ENCODE data around the gene PRR11.

The PRR11 gene

DNA sequence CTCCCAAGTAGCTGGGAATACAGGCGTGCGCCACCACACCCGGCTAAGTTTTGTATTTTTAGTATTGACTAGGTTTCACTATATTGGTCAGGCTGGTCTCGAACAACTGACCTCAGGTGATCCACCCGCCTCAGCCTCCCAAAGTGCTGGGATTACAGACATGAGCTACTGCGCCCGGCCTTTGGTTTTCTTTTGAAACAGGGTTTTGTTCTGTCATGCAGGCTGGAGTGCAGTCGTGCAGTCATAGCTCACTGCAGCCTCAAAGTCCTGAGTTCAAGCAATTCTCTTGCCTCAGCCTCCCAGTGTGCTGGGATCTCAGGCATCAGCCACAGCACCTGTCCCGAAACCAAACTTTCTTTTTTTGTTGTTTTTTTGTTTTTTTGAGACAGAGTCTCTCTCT lies 25.1 kb downstream of the PRR11 start:
- no peak for DNase-seq (ENCODE audit: low spot score)
- Histone ChIP-seq H3K9me3 (ENCODE audit: severe bottlenecking) (no peaks in the 10 kb centered on the region), H3K4me1 (ENCODE audit: insufficient read depth, poor library complexity, severe bottlenecking) (no peaks in the 10 kb centered on the region), H3K4me3 (ENCODE audit: severe bottlenecking) (no peak overlapping the region), H3K27ac (ENCODE audit: poor library complexity, severe bottlenecking) (no peak overlapping the region), H3K27me3 (ENCODE audit: insufficient read depth, poor library complexity, severe bottlenecking) (no peaks in the 10 kb centered on the region), H3K36me3 (ENCODE audit: low read depth) (peaks cover 22% of the 10 kb centered on the region)
- no peak for ATAC-seq (ENCODE audit: low read depth)
- TF ChIP-seq, protein P1, sequence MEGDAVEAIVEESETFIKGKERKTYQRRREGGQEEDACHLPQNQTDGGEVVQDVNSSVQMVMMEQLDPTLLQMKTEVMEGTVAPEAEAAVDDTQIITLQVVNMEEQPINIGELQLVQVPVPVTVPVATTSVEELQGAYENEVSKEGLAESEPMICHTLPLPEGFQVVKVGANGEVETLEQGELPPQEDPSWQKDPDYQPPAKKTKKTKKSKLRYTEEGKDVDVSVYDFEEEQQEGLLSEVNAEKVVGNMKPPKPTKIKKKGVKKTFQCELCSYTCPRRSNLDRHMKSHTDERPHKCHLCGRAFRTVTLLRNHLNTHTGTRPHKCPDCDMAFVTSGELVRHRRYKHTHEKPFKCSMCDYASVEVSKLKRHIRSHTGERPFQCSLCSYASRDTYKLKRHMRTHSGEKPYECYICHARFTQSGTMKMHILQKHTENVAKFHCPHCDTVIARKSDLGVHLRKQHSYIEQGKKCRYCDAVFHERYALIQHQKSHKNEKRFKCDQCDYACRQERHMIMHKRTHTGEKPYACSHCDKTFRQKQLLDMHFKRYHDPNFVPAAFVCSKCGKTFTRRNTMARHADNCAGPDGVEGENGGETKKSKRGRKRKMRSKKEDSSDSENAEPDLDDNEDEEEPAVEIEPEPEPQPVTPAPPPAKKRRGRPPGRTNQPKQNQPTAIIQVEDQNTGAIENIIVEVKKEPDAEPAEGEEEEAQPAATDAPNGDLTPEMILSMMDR (IDR thresholded peaks at IDR 0.05; ENCODE audit: poor library complexity, severe bottlenecking) = no peak

DNA sequence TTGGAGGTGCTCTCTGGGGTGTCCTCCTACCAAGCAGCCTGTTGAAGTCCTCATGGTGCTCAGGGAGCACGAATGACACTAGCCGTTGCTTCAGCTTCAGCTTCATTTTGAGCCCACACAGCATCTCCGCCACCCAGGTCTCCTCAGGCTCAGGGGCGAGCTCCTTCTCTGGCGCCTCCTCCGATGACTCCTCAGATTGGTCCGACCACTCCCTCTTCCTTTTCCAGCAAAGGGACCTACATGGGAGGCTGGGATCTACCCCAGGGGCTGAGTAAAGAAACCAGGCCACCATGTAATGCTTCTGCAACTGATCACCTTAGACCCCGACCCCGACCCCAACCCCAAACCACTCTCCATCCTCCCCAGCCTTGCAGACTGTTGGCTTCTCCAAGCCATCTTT lies 25.9 kb downstream of the PRR11 start:
- Histone ChIP-seq H3K27me3 (ENCODE audit: insufficient read depth, poor library complexity, severe bottlenecking) (no peaks in the 10 kb centered on the region), H3K4me1 (ENCODE audit: insufficient read depth, poor library complexity, severe bottlenecking) (no peaks in the 10 kb centered on the region), H3K27ac (ENCODE audit: poor library complexity, severe bottlenecking) (no peak overlapping the region), H3K9me3 (ENCODE audit: severe bottlenecking) (no peaks in the 10 kb centered on the region), H3K36me3 (ENCODE audit: low read depth) (peaks cover 30% of the 10 kb centered on the region), H3K4me3 (ENCODE audit: severe bottlenecking) (no peak overlapping the region)
- no peak for DNase-seq (ENCODE audit: low spot score)
- ATAC-seq (ENCODE audit: low read depth) = no peak
- TF ChIP-seq, protein P1 (IDR thresholded peaks at IDR 0.05; ENCODE audit: poor library complexity, severe bottlenecking) = no peak

DNA sequence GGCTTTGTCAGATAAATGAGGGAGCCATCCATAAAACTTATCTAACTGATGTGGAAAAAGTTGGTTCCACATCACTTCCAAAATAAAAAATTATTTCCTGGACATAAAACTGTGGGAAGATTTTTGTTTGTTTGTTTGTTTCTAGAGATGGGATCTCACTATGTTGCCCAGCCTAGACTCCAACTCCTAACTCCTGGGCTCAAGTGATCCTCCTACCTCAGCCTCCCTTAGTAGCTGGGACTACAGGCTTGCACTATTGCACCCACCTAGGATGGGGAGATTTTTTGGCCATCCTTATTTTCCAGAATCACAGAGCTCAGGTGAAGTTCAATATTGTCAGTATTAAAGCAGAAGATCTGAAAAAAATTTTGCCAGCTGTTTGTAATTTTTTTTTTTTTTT lies 30.5 kb downstream of the PRR11 start:
- Histone ChIP-seq H3K36me3 (ENCODE audit: low read depth) (peaks cover 67% of the 10 kb centered on the region), H3K27ac (ENCODE audit: poor library complexity, severe bottlenecking) (no peak overlapping the region), H3K4me1 (ENCODE audit: insufficient read depth, poor library complexity, severe bottlenecking) (no peaks in the 10 kb centered on the region), H3K9me3 (ENCODE audit: severe bottlenecking) (no peaks in the 10 kb centered on the region), H3K27me3 (ENCODE audit: insufficient read depth, poor library complexity, severe bottlenecking) (no peaks in the 10 kb centered on the region), H3K4me3 (ENCODE audit: severe bottlenecking) (no peak overlapping the region)
- DNase-seq (ENCODE audit: low spot score) (no peak), ATAC-seq (ENCODE audit: low read depth) (no peak)
- TF ChIP-seq, protein P1 (IDR thresholded peaks at IDR 0.05; ENCODE audit: poor library complexity, severe bottlenecking) = no peak

DNA sequence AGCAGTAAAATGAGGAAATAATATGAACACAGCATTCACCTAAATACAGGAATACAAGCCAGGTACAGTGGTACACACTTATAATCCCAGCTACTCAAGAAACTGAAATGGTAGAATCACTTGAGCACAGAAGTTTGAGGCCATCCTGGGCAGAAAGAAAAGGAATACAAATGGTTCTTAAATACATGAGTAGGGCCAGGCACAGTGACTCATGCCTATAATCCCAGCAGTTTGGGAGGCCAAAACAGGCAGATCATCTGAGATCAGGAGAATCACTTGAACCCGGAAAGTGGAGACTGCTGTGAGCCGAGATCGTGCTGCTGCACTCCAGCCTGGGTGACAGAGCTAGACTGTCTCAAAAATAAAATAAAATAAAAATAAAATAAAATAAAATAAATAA lies 31.3 kb downstream of the PRR11 start:
- H3K4me1 ChIP-seq (ENCODE audit: insufficient read depth, poor library complexity, severe bottlenecking) = no peaks in the 10 kb centered on the region
- TF ChIP-seq, protein P1 (IDR thresholded peaks at IDR 0.05; ENCODE audit: poor library complexity, severe bottlenecking) = no peak
- no peak overlapping the region for H3K27ac ChIP-seq (ENCODE audit: poor library complexity, severe bottlenecking)
- ATAC-seq (ENCODE audit: low read depth) = no peak
- no peak overlapping the region for H3K4me3 ChIP-seq (ENCODE audit: severe bottlenecking)
- no peak for DNase-seq (ENCODE audit: low spot score)
- no peaks in the 10 kb centered on the region for H3K27me3 ChIP-seq (ENCODE audit: insufficient read depth, poor library complexity, severe bottlenecking)
- no peaks in the 10 kb centered on the region for H3K9me3 ChIP-seq (ENCODE audit: severe bottlenecking)
- peaks cover 68% of the 10 kb centered on the region for H3K36me3 ChIP-seq (ENCODE audit: low read depth)

DNA sequence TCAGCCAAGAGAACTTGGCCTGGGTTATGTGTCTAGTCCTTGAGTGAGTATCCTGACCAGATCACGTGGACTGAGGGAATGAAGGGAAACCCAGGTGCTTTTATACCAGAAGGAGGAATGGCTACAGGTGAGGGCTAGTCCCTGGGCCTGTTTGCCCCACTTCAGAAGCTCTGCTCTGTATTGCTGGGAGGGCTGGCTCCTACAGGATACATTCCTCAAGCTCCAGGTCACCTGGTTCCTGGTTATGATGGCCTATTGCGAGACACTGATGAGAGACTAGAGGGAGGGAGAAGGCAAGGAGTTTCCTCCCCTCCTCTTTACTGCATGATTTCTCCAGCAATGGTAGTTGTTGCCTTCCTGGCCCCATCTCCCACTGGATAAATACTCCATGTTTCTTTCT lies 35.3 kb downstream of the PRR11 start:
- Histone ChIP-seq H3K4me3 (ENCODE audit: severe bottlenecking) (no peak overlapping the region), H3K4me1 (ENCODE audit: insufficient read depth, poor library complexity, severe bottlenecking) (no peaks in the 10 kb centered on the region), H3K27me3 (ENCODE audit: insufficient read depth, poor library complexity, severe bottlenecking) (no peaks in the 10 kb centered on the region), H3K27ac (ENCODE audit: poor library complexity, severe bottlenecking) (no peak overlapping the region), H3K36me3 (ENCODE audit: low read depth) (peaks cover 91% of the 10 kb centered on the region), H3K9me3 (ENCODE audit: severe bottlenecking) (no peaks in the 10 kb centered on the region)
- no peak for DNase-seq (ENCODE audit: low spot score)
- ATAC-seq (ENCODE audit: low read depth) = no peak
- TF ChIP-seq, protein P1 (IDR thresholded peaks at IDR 0.05; ENCODE audit: poor library complexity, severe bottlenecking) = no peak
